HEK293 (cell line): ENCODE results near the gene LYST.
A peak's percentile ranks its signal among the peaks of the same experiment; 100 is the strongest.

Experiments
- CTCF ChIA-PET: fragments of 350-600 bp; formaldehyde crosslinking; extraction: SDS; loops from one replicate; lab custom pipeline; 2021; ENCODE audit warnings: antibody characterized with exemption; lab: Yijun Ruan, JAX
- POLR2A ChIA-PET: fragments of 300-600 bp; formaldehyde crosslinking; extraction: SDS; loops from one replicate; lab custom pipeline; 2020; ENCODE audit warnings: antibody characterized with exemption, inconsistent platforms; lab: Yijun Ruan, JAX
- H3K27ac ChIP-seq: fragments of 200-500 bp; sonication (Bioruptor generic); 2 replicates; pipeline ENCODE4 v1.5.1; 2014; ENCODE audit warnings: low read depth, low read length, control low read depth, inconsistent platforms; ENCODE audit errors: extremely low read depth
- H3K36me3 ChIP-seq, 2 experiments: fragments of 200-500 bp in 1 of 2; sonication (Bioruptor generic) in 1 of 2; 1 replicate in 1 of 2; 2 replicates in 1 of 2; pipeline ENCODE4 v1.5.1; 2014 to 2017; ENCODE audit warnings: inconsistent platforms in 2 of 2, low read length in 2 of 2; ENCODE audit not compliant: control insufficient read depth in 2 of 2, insufficient read depth in 1 of 2
- H3K4me1 ChIP-seq: fragments of 200-500 bp; sonication (Bioruptor generic); 2 replicates; pipeline ENCODE4 v1.5.1; 2014; ENCODE audit warnings: mild to moderate bottlenecking, low read length, inconsistent platforms; ENCODE audit not compliant: control insufficient read depth, insufficient read depth
- H3K4me3 ChIP-seq: 2 replicates; pipeline ENCODE4 v1.5.1; 2011; ENCODE audit warnings: low read depth, mild to moderate bottlenecking, control low read depth, low read length, moderate library complexity
- H3K9me3 ChIP-seq: fragments of 200-500 bp; sonication (Bioruptor generic); 2 replicates; pipeline ENCODE4 v1.5.1; 2014; ENCODE audit warnings: low read depth, low read length, inconsistent platforms; ENCODE audit not compliant: control insufficient read depth, insufficient read depth
- ATF2 ChIP-seq: fragments of 450-650 bp; formaldehyde crosslinking; IDR thresholded peaks from 2 replicates; pipeline ENCODE4 v1.5.1; 2016; ENCODE audit warnings: missing biosample characterization, missing genetic modification characterization, low read depth
- KLF8 ChIP-seq: fragments of 450-650 bp; formaldehyde crosslinking; IDR thresholded peaks from 2 replicates; pipeline ENCODE4 v1.5.1; 2016; ENCODE audit warnings: missing biosample characterization, missing genetic modification characterization
- PRDM4 ChIP-seq: fragments of 450-650 bp; formaldehyde crosslinking; IDR thresholded peaks from 2 replicates; pipeline ENCODE4 v1.5.1; 2017; ENCODE audit warnings: missing biosample characterization, missing genetic modification characterization
- ZBTB11 ChIP-seq: fragments of 450-650 bp; formaldehyde crosslinking; conservative IDR thresholded peaks from 2 replicates; pipeline ENCODE4 v1.5.1; 2016; ENCODE audit warnings: low read depth, missing biosample characterization, missing genetic modification characterization
- ZBTB21 ChIP-seq: fragments of 450-650 bp; formaldehyde crosslinking; IDR thresholded peaks from 2 replicates; pipeline ENCODE4 v1.5.1; 2017; ENCODE audit warnings: missing biosample characterization, missing genetic modification characterization
- ZFP41 ChIP-seq: fragments of 450-650 bp; formaldehyde crosslinking; IDR thresholded peaks from 2 replicates; pipeline ENCODE4 v1.5.1; 2016; ENCODE audit warnings: missing biosample characterization, missing genetic modification characterization, borderline replicate concordance
- ZNF132 ChIP-seq: fragments of 450-650 bp; formaldehyde crosslinking; IDR thresholded peaks from 2 replicates; pipeline ENCODE4 v1.5.1; 2017; ENCODE audit warnings: missing biosample characterization, missing genetic modification characterization, borderline replicate concordance
- ZNF146 ChIP-seq: fragments of 450-650 bp; formaldehyde crosslinking; IDR thresholded peaks from 2 replicates; pipeline ENCODE4 v1.5.1; 2016; ENCODE audit warnings: missing biosample characterization, missing genetic modification characterization
- ZNF19 ChIP-seq: fragments of 450-650 bp; formaldehyde crosslinking; IDR thresholded peaks from 2 replicates; pipeline ENCODE4; 2016; ENCODE audit warnings: missing biosample characterization, missing genetic modification characterization, low read depth
- ZNF2 ChIP-seq: fragments of 450-650 bp; formaldehyde crosslinking; IDR thresholded peaks from 2 replicates; pipeline ENCODE4 v1.5.1; 2016; ENCODE audit warnings: missing biosample characterization, missing genetic modification characterization
- ZNF223 ChIP-seq: fragments of 450-650 bp; formaldehyde crosslinking; IDR thresholded peaks from 2 replicates; pipeline ENCODE4 v1.5.1; 2016; ENCODE audit warnings: missing biosample characterization, missing genetic modification characterization
- ZNF248 ChIP-seq: fragments of 450-650 bp; formaldehyde crosslinking; IDR thresholded peaks from 2 replicates; pipeline ENCODE4 v1.5.1; 2017; ENCODE audit warnings: missing biosample characterization, missing genetic modification characterization
- ZNF350 ChIP-seq: fragments of 450-650 bp; formaldehyde crosslinking; IDR thresholded peaks from 2 replicates; pipeline ENCODE4 v1.5.0; 2017; ENCODE audit warnings: missing biosample characterization, mild to moderate bottlenecking, missing genetic modification characterization
- ZNF449 ChIP-seq: fragments of 450-650 bp; formaldehyde crosslinking; IDR thresholded peaks from 2 replicates; pipeline ENCODE4 v1.5.1; 2017; ENCODE audit warnings: missing biosample characterization, mild to moderate bottlenecking, missing genetic modification characterization, moderate library complexity
- ZNF473 ChIP-seq: fragments of 450-650 bp; formaldehyde crosslinking; IDR thresholded peaks from 2 replicates; pipeline ENCODE4 v1.5.1; 2017; ENCODE audit warnings: missing biosample characterization, missing genetic modification characterization
- ZNF555 ChIP-seq: fragments of 450-650 bp; formaldehyde crosslinking; conservative IDR thresholded peaks from 2 replicates; pipeline ENCODE4 v1.5.1; 2017; ENCODE audit warnings: missing biosample characterization, mild to moderate bottlenecking, missing genetic modification characterization, inconsistent platforms
- ZNF561 ChIP-seq: fragments of 450-650 bp; IDR thresholded peaks from 2 replicates; pipeline ENCODE4 v1.5.1; 2018; ENCODE audit warnings: missing biosample characterization, missing genetic modification characterization, borderline replicate concordance
- ZNF660 ChIP-seq: fragments of 450-650 bp; IDR thresholded peaks from 2 replicates; pipeline ENCODE4 v1.5.1; 2018; ENCODE audit warnings: missing biosample characterization, mild to moderate bottlenecking, missing genetic modification characterization
- ZNF670 ChIP-seq: fragments of 450-650 bp; formaldehyde crosslinking; IDR thresholded peaks from 2 replicates; pipeline ENCODE4 v1.5.1; 2016; ENCODE audit warnings: missing biosample characterization, missing genetic modification characterization, low read depth
- ZSCAN30 ChIP-seq: fragments of 450-650 bp; IDR thresholded peaks from 2 replicates; pipeline ENCODE4 v1.5.1; 2018; ENCODE audit warnings: missing biosample characterization, mild to moderate bottlenecking, missing genetic modification characterization, moderate library complexity

Gene LYST

DNA sequence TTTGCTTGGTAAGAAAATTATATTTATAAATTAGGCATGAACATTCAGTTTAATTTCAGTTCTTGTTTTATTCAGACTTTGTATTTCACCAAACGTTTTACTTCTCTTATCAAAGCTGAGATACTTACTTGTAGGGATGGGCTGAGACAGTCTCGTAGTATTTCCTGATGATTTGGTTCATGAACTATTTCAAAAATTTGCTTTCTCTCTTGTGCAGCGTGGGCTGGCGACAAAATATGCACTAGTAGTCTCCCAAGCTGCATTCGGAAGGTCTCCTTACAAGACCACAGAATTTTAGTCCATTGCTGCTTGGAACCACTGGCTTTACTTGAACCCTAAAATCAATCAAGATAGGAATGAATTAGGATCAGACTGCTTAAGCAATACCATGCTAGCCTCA is 125.4 kb downstream of the LYST start (continued):
- TF ChIP-seq PRDM4 (tag by site-specific recombination), result no peak
- TF ChIP-seq ZNF660 (tag by site-specific recombination), result no peak

DNA sequence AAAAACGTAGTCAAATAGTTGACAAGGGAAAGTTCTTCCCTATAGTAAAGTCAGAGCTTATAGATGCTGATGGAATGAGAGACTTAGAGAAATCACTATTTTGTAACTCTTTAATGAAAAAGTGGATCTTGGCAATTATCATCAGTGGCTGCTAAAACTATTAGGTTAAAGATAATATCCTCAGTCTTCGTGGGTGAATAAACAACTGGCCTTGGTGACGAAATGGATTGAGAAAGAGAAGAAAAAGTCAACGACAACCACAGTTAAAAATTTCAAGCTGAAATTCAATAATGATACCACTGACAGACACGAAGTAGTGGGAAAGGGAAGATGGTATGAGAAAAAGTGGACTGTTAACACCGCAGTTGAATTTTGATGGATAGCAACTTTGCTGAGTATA is 127.1 kb downstream of the LYST start:
- ChIA-PET CTCF (interaction anchor here (0.6 to 1.3 kb wide), 3 partner anchors 22 to 646 kb away, joined by 3 to 4 read pairs (median 3); no protein-coding TSS in a partner anchor), POLR2A (no interaction called here)
- Histone ChIP-seq H3K9me3 (no peaks in the 10 kb centered on the region), H3K36me3 (peaks cover 11 to 18% of the 10 kb centered on the region in 2 experiments), H3K4me1 (peaks cover 5% of the 10 kb centered on the region; the same call in 1 of the 2 replicates), H3K27ac (no peak overlapping the region), H3K4me3 (no peak overlapping the region)
- TF ChIP-seq ZNF19 (tag by site-specific recombination), result no peak
- TF ChIP-seq ZNF561 (tag by site-specific recombination), result no peak

DNA sequence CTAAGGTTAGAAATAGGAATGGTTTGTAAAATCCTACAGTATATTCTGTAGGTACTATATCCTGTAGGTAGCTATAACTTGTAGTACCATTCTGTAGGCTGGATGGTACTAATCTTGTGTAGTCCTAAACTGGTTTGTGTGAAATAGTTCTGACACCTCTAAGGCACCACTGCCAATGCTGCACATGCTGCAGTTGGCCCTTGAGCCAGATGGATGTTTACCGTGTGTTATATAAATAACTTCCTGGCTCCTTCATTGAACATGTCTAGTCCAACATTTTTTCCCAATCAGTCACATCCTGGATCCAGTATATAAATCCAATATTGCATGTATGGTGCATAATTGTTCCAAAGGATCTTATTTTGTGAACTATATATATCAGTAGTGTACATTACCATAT is 127.6 kb downstream of the LYST start:
- Histone ChIP-seq H3K36me3 (peaks cover 11 to 18% of the 10 kb centered on the region in 2 experiments), H3K4me3 (no peak overlapping the region), H3K9me3 (no peaks in the 10 kb centered on the region), H3K4me1 (peaks cover 5% of the 10 kb centered on the region; the same call in 1 of the 2 replicates), H3K27ac (no peak overlapping the region)
- TF ChIP-seq ZNF350, result peak; percentile 27; the same call in 1 of the 2 replicates
- TF ChIP-seq ZNF132, result no peak
- ChIA-PET POLR2A (no interaction called here), CTCF (interaction anchor here (0.6 to 1.3 kb wide), 2 partner anchors 22 to 645 kb away, joined by 3 to 4 read pairs; no protein-coding TSS in a partner anchor)

DNA sequence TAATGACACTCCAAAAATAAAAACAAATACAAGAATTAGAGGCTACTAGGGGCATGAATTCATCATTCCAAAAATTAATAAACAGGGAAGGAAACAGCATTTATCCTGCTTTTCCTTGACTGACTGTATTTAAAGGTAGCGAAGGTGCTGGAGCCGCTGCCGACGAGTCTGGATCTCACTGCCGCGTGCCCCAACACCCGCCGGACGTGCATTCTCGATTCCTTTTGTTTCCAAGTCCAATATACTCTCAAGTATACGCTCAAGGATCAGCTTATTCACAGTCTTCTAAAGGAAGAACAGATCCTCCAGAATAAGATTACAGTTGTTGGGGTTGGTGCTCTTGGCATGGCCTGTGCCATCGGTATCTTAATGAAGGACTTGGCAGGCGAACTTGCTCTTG is 129.0 kb downstream of the LYST start:
- no peak for TF ChIP-seq ZBTB21 (tag by site-specific recombination)
- no peak for TF ChIP-seq ZNF555
- no peak for TF ChIP-seq KLF8 (tag by site-specific recombination)
- TF ChIP-seq ZSCAN30 (tag by site-specific recombination), result no peak
- TF ChIP-seq ZNF449 (tag by site-specific recombination), result no peak
- no peak for TF ChIP-seq ZFP41
- TF ChIP-seq ZNF473, result no peak
- TF ChIP-seq ZNF146 (tag by site-specific recombination), result no peak
- no peak for TF ChIP-seq ZNF223 (tag by site-specific recombination)
- no peak for TF ChIP-seq ZNF248 (tag by site-specific recombination)
- TF ChIP-seq ZBTB11 (tag by site-specific recombination), result no peak
- no peak for TF ChIP-seq ZNF670 (tag by site-specific recombination)
- TF ChIP-seq ATF2, result no peak
- no peak for TF ChIP-seq ZNF2
- CTCF ChIA-PET, result interaction anchor here (0.6 to 0.9 kb wide), 3 partner anchors 43 to 676 kb away, joined by 3 to 4 read pairs (median 3); no protein-coding TSS in a partner anchor
- H3K4me1 ChIP-seq, result peaks cover 5% of the 10 kb centered on the region; the same call in 1 of the 2 replicates

More for the DNA sequence above, 129.0 kb downstream of the LYST start:
- no peak overlapping the region for H3K4me3 ChIP-seq
- POLR2A ChIA-PET, result no interaction called here
- peaks cover 11 to 12% of the 10 kb centered on the region in 2 experiments for H3K36me3 ChIP-seq
- H3K9me3 ChIP-seq, result no peaks in the 10 kb centered on the region
- no peak overlapping the region for H3K27ac ChIP-seq
